ENCODE results near the gene EFCC1.
"Not testable (repeated sequence)": the region's sequence is repeated elsewhere in the genome, so short reads cannot be mapped to it uniquely, and the experiment has no call there.

The EFCC1 gene

GRCh38 chr3:129081503-129081902 lies 80.4 kb downstream of the EFCC1 start:
- DNase-seq (ENCODE audit: low spot score) = no peak

GRCh38 chr3:129082026-129082425 lies 80.9 kb downstream of the EFCC1 start:
- DNase-seq (ENCODE audit: low spot score) = no peak

- DNase-seq (ENCODE audit: low spot score) = no peak
Observed at GRCh38 chr3:129084501-129084900, 83.4 kb downstream of the EFCC1 start.

- DNase-seq (ENCODE audit: low spot score) = no peak
Observed at GRCh38 chr3:129085165-129085715, 84.1 kb downstream of the EFCC1 start.

- no peak for DNase-seq (ENCODE audit: low spot score)
Observed at GRCh38 chr3:129085818-129086217, 84.7 kb downstream of the EFCC1 start.

GRCh38 chr3:129087138-129087702 lies 86.1 kb downstream of the EFCC1 start:
- no peak for DNase-seq (ENCODE audit: low spot score)

GRCh38 chr3:129087904-129088303 lies 86.8 kb downstream of the EFCC1 start:
- not testable (repeated sequence) for DNase-seq (ENCODE audit: low spot score)

- not testable (repeated sequence) for DNase-seq (ENCODE audit: low spot score)
Observed at GRCh38 chr3:129088312-129088711, 87.2 kb downstream of the EFCC1 start.
